H9 (cell line): Measurements from ENCODE around the gene CADPS. TPM values are rescaled to one million over a fixed set of nuclear protein-coding genes. Genes with fewer than 3 reads are reported as not detected.

Experiments used
- DNase-seq: peaks from one replicate; pipeline ENCODE4 v3.0.0-alpha.2; 2017
- H2AFZ ChIP-seq: one replicate; pipeline ENCODE4 v1.6.1; 2013; ENCODE audit warnings: mild to moderate bottlenecking, low read length, control low read depth, moderate library complexity
- H2AK5ac ChIP-seq: 2 replicates; pipeline ENCODE4 v1.6.1; 2013; ENCODE audit warnings: low read length, control low read depth, mixed read lengths; ENCODE audit not compliant: insufficient read length
- H2BK120ac ChIP-seq: one replicate; pipeline ENCODE4 v1.6.1; 2013; ENCODE audit warnings: low read depth, mild to moderate bottlenecking, low read length, control low read depth, inconsistent platforms; ENCODE audit not compliant: poor library complexity, severe bottlenecking
- H2BK12ac ChIP-seq: 2 replicates; pipeline ENCODE4 v1.6.1; 2013; ENCODE audit warnings: low read length, control low read depth, mixed read lengths, low read depth; ENCODE audit not compliant: insufficient read length
- H2BK15ac ChIP-seq: 2 replicates; pipeline ENCODE4 v1.6.1; 2013; ENCODE audit warnings: low read depth, low read length, control low read depth
- H2BK20ac ChIP-seq: one replicate; pipeline ENCODE4 v1.6.1; 2013; ENCODE audit warnings: low read depth, mild to moderate bottlenecking, low read length, control low read depth, inconsistent platforms; ENCODE audit not compliant: poor library complexity, severe bottlenecking
- H2BK5ac ChIP-seq: 2 replicates; pipeline ENCODE4 v1.6.1; 2013; ENCODE audit warnings: low read length, control low read depth, mixed read lengths; ENCODE audit not compliant: insufficient read length
- H3K14ac ChIP-seq: 2 replicates; pipeline ENCODE4 v1.6.1; 2013; ENCODE audit warnings: low read length, control low read depth; ENCODE audit not compliant: insufficient read depth
- H3K18ac ChIP-seq: 2 replicates; pipeline ENCODE4 v1.6.1; 2013; ENCODE audit warnings: low read depth, mild to moderate bottlenecking, mixed read lengths, low read length, control low read depth; ENCODE audit not compliant: insufficient read length
- H3K23ac ChIP-seq: 2 replicates; pipeline ENCODE4 v1.6.1; 2013; ENCODE audit warnings: low read length, control low read depth, mixed read lengths, low read depth; ENCODE audit not compliant: insufficient read length
- H3K23me2 ChIP-seq: 2 replicates; pipeline ENCODE4 v1.6.1; 2013; ENCODE audit warnings: low read depth, mild to moderate bottlenecking, mixed read lengths, low read length, control low read depth; ENCODE audit not compliant: insufficient read length, poor library complexity, severe bottlenecking
- H3K27ac ChIP-seq: 2 replicates; pipeline ENCODE4 v1.5.1; 2013; ENCODE audit warnings: low read length, control low read depth, mixed read lengths, low read depth; ENCODE audit not compliant: insufficient read length
- H3K27me3 ChIP-seq: 2 replicates; pipeline ENCODE4 v1.6.1; 2013; ENCODE audit warnings: low read length, control low read depth, inconsistent platforms; ENCODE audit not compliant: insufficient read depth
- H3K4ac ChIP-seq: 2 replicates; pipeline ENCODE4 v1.6.1; 2013; ENCODE audit warnings: low read depth, mild to moderate bottlenecking, control low read depth, inconsistent platforms, low read length, moderate library complexity
- H3K4me1 ChIP-seq: 2 replicates; pipeline ENCODE4 v1.6.1; 2013; ENCODE audit warnings: low read length, control low read depth, inconsistent platforms; ENCODE audit not compliant: insufficient read depth
- H3K4me2 ChIP-seq: 2 replicates; pipeline ENCODE4 v1.6.1; 2013; ENCODE audit warnings: low read length, control low read depth, mixed read lengths; ENCODE audit not compliant: insufficient read length, insufficient read depth
- H3K56ac ChIP-seq: 2 replicates; pipeline ENCODE4 v1.6.1; 2013; ENCODE audit warnings: low read depth, mild to moderate bottlenecking, mixed read lengths, low read length, control low read depth; ENCODE audit not compliant: insufficient read length
- H3K79me1 ChIP-seq: 2 replicates; pipeline ENCODE4 v1.6.1; 2013; ENCODE audit warnings: low read depth, mild to moderate bottlenecking, moderate library complexity, low read length, control low read depth, inconsistent platforms; ENCODE audit not compliant: insufficient read depth, poor library complexity, severe bottlenecking
- H3K79me2 ChIP-seq: 2 replicates; pipeline ENCODE4 v1.6.1; 2013; ENCODE audit warnings: low read length, control low read depth, inconsistent platforms; ENCODE audit not compliant: insufficient read depth
- H3K9ac ChIP-seq: 2 replicates; pipeline ENCODE4 v1.6.1; 2013; ENCODE audit warnings: low read length, control low read depth, mixed read lengths; ENCODE audit not compliant: insufficient read length; ENCODE audit errors: extremely low read depth
- H3K9me3 ChIP-seq: one replicate; pipeline ENCODE4 v1.6.1; 2013; ENCODE audit warnings: low read depth, low read length, inconsistent platforms; ENCODE audit not compliant: control insufficient read depth
- H3T11ph ChIP-seq: one replicate; pipeline ENCODE4 v1.6.1; 2013; ENCODE audit warnings: mild to moderate bottlenecking, low read length, control low read depth, inconsistent platforms
- H4K20me1 ChIP-seq: one replicate; pipeline ENCODE4 v1.6.1; 2013; ENCODE audit not compliant: control insufficient read depth, insufficient read length, insufficient read depth
- H4K5ac ChIP-seq: 2 replicates; pipeline ENCODE4 v1.6.1; 2013; ENCODE audit warnings: low read depth, mild to moderate bottlenecking, mixed read lengths, low read length, control low read depth; ENCODE audit not compliant: insufficient read length
- H4K8ac ChIP-seq: replicated peaks from 2 replicates; pipeline ENCODE4 v1.6.1; 2013; ENCODE audit warnings: low read length, control low read depth, mixed read lengths, low read depth; ENCODE audit not compliant: insufficient read length
- H4K91ac ChIP-seq: 2 replicates; pipeline ENCODE4 v1.6.1; 2013; ENCODE audit warnings: low read depth, mild to moderate bottlenecking, moderate library complexity, mixed read lengths, low read length, control low read depth; ENCODE audit not compliant: insufficient read length
- H3K27ac Mint-ChIP-seq, 3 experiments: 2 replicates in 2 of 3; 3 replicates in 1 of 3; pipeline ENCODE4 v1.8.0; 2020 to 2021; ENCODE audit warnings: mixed read lengths in 3 of 3, mild to moderate bottlenecking in 1 of 3, moderate library complexity in 1 of 3
- H3K27me3 Mint-ChIP-seq: 2 replicates; pipeline ENCODE4 v1.8.0; 2021; ENCODE audit warnings: low read depth, mild to moderate bottlenecking, moderate library complexity, mixed read lengths
- H3K36me3 Mint-ChIP-seq, 3 experiments: 2 replicates in 2 of 3; 3 replicates in 1 of 3; pipeline ENCODE4 v1.8.0; 2020 to 2021; ENCODE audit warnings: low read depth in 3 of 3, mixed read lengths in 3 of 3; ENCODE audit not compliant: insufficient read depth in 1 of 3
- H3K4me1 Mint-ChIP-seq, 2 experiments: 2 replicates each; pipeline ENCODE4 v1.8.0; 2020; ENCODE audit warnings: mixed read lengths in 2 of 2
- H3K4me3 Mint-ChIP-seq, 2 experiments: 2 replicates in 1 of 2; 3 replicates in 1 of 2; pipeline ENCODE4 v1.8.0; 2020 to 2021; ENCODE audit warnings: mild to moderate bottlenecking in 2 of 2, mixed read lengths in 2 of 2, moderate library complexity in 1 of 2
- H3K9me3 Mint-ChIP-seq, 2 experiments: 2 replicates in 1 of 2; 3 replicates in 1 of 2; pipeline ENCODE4 v1.8.0; 2020; ENCODE audit warnings: mild to moderate bottlenecking in 2 of 2, mixed read lengths in 2 of 2, moderate library complexity in 1 of 2
- CTCF ChIP-seq: fragments of 200-600 bp; sonication (generic); conservative IDR thresholded peaks from 3 replicates; pipeline ENCODE4 v1.8.0; 2021; ENCODE audit warnings: antibody characterized with exemption, mild to moderate bottlenecking
- WGBS: extraction: QIAGEN DNeasy Blood & Tissue Kit; methylation state at CpG from one replicate; pipeline ENCODE4 v1.1.7; 2013; ENCODE audit warnings: missing lambda C conversion rate, low lambda C conversion rate, mixed read lengths; ENCODE audit not compliant: insufficient read length; ENCODE audit errors: extremely low coverage; 5-methylcytosine and 5-hydroxymethylcytosine counted together
- total RNA-seq: library from RNA; stranded (reverse); gene quantifications from 2 replicates; pipeline ENCODE4 v1.2.1, GENCODE V29; 2021

CADPS gene
- total RNA-seq, 1 experiment from 2014 or later = 6.6 TPM

GRCh38 chr3:62631488-62631887 lies 243.7 kb downstream of the CADPS start:
- H3K4me2 ChIP-seq = no peak overlapping the region
- Mint-ChIP-seq H3K9me3 (no peaks in the 10 kb centered on the region), H3K27me3 (no peaks in the 10 kb centered on the region), H3K36me3 (no peaks in the 10 kb centered on the region), H3K27ac (no peak overlapping the region), H3K4me1 (peaks cover 6 to 10% of the 10 kb centered on the region in 2 experiments), H3K4me3 (no peak overlapping the region)
- H2BK20ac ChIP-seq = no peak overlapping the region
- no peak overlapping the region for H3K23ac ChIP-seq
- DNase-seq = no peak
- H2BK120ac ChIP-seq = no peak overlapping the region
- H3K23me2 ChIP-seq = no peaks in the 10 kb centered on the region
- H3K56ac ChIP-seq = no peak overlapping the region
- WGBS = no CpG with 5 or more reads among the region's 2 CpGs
- H2BK12ac ChIP-seq = no peak overlapping the region
- H4K91ac ChIP-seq = no peak overlapping the region
- no peak overlapping the region for H2AFZ ChIP-seq
- no peak overlapping the region for H2AK5ac ChIP-seq
- H3K18ac ChIP-seq = no peak overlapping the region
- H3K27me3 ChIP-seq = no peaks in the 10 kb centered on the region; the same call in 1 of the 2 replicates
- H4K8ac ChIP-seq = no peak overlapping the region
- H3K4me1 ChIP-seq = no peaks in the 10 kb centered on the region
- H3K9ac ChIP-seq = no peak overlapping the region
- H3K14ac ChIP-seq = no peak overlapping the region
- no peaks in the 10 kb centered on the region for H3K79me2 ChIP-seq
- no peak overlapping the region for H2BK5ac ChIP-seq
- no peak overlapping the region for H3T11ph ChIP-seq
- no peak overlapping the region for H4K5ac ChIP-seq
- no peak overlapping the region for H3K4ac ChIP-seq
- H3K79me1 ChIP-seq = no peaks in the 10 kb centered on the region
- no peaks in the 10 kb centered on the region for H3K9me3 ChIP-seq
- no peak overlapping the region for H3K27ac ChIP-seq
- no peaks in the 10 kb centered on the region for H4K20me1 ChIP-seq
- no peak overlapping the region for H2BK15ac ChIP-seq
- no peak for TF ChIP-seq CTCF
